Pancreas (tissue), 10 donors: Measurements from ENCODE around the gene BRAP. TPM values are rescaled to one million over a fixed set of nuclear protein-coding genes. Genes with fewer than 3 reads are reported as not detected.
A peak's percentile ranks its signal among the peaks of the same experiment; 100 is the strongest.

Source experiments
- ATAC-seq, 4 donors: fragments of 200-7000 bp; cut with Tn5 transposase; one replicate each; pipeline versions ENCODE4 v1.8.0 to v1.9.1; 2020; ENCODE audit warnings: mild to moderate bottlenecking in 4 of 4, moderate library complexity in 4 of 4
- DNase-seq, 6 donors: peaks; one replicate each; pipeline ENCODE4 v3.0.0-alpha.2; 2020
- FAIRE-seq: peaks from 2 replicates; lab custom pipeline; 2012; peaks lifted over from hg19 to GRCh38; lab: Jason Lieb, UNC
- H3K27ac ChIP-seq, 4 donors: fragments of 200-600 bp; sonication (generic); 1 replicate in 3 of 4; 2 replicates in 1 of 4; pipeline versions ENCODE4 v1.5.0 to v1.8.0; 2020
- H3K27me3 ChIP-seq, 4 donors: fragments of 200-600 bp; one replicate each; pipeline ENCODE4 v1.8.0; 2021
- H3K36me3 ChIP-seq, 3 donors: fragments of 200-600 bp; sonication (generic) in 1 of 3; one replicate each; pipeline versions ENCODE4 v1.5.0 to v1.8.0; 2020 to 2021
- H3K4me1 ChIP-seq, 3 donors: fragments of 200-600 bp; one replicate each; pipeline ENCODE4 v1.8.0; 2021
- H3K4me3 ChIP-seq, 4 donors: fragments of 200-600 bp; sonication (generic) in 2 of 4; one replicate each; pipeline versions ENCODE4 v1.5.0 to v1.8.0; 2020 to 2021
- H3K9me3 ChIP-seq, 4 donors: fragments of 200-600 bp; one replicate each; pipeline ENCODE4 v1.8.0; 2021
- CTCF ChIP-seq, 4 donors: fragments of 200-600 bp; sonication (generic) in 3 of 4; IDR thresholded peaks; one replicate each; pipeline versions ENCODE4 v1.5.0 to v1.8.0; 2021; ENCODE audit warnings: antibody characterized with exemption in 4 of 4
- WGBS, 2 donors: extraction: QIAGEN DNeasy Blood & Tissue Kit; methylation state at CpG; one replicate each; pipeline ENCODE4 v1.1.7; 2013; 5-methylcytosine and 5-hydroxymethylcytosine counted together
- intact Hi-C, 3 donors: fragments of 100-400 bp; cut with DNase I; formaldehyde crosslinking; loops; one replicate each; pipeline versions ENCODE4 v1.11.1 to v1.14.2; 2022
- polyA plus RNA-seq, 2 donors: library from polyadenylated mRNA; stranded (reverse); fragments of 200-250 nt; gene quantifications; one replicate each; pipeline ENCODE4 v1.2.3, GENCODE V29; 2013
- total RNA-seq, 6 donors: library from RNA; stranded (reverse); fragmentation: NEBNext Ultra II Directional in 4 of 6; extraction: Animal tissue kit (Norgen Biotek cat#: 25700) in 4 of 6; gene quantifications; one replicate each; pipeline versions ENCODE4 v1.2.1 to v1.2.4, GENCODE V29; 2021 to 2023
- donor health status: healthy with polysubstance abuse.
- donor health status: DM: no; HTN: no; CAD: no; lungs with moderate emphysema.
- donor health status: DM: no; HTN: no; CAD: no.
- donor health status: control.
- donor health status: control.
- donor health status: Bipolar disorder and iron deficiency.
- donor health status: DM: yes; HTN: yes; CAD: no.
- donor health status: DM: no; HTN: no; CAD: no.
- donor health status: DM: no; HTN: no; CAD: no.
- donor health status: DM: yes; HTN: yes; CAD: no.

Gene BRAP
- total RNA-seq: 1 to 10 TPM; 5.9 to 9.8 (median 7.7) TPM
- polyA plus RNA-seq: 1 to 10 TPM; 3.8 to 7.3 TPM

GRCh38 chr12:111685811-111686573 lies at the start of gene BRAP, which contains the start of gene ACAD10:
TSS of gene BRAP (minus strand) at chr12:111685956. CDS start at chr12:111685792, 164 bp downstream.
TSS of gene ACAD10 (plus strand) at chr12:111686053. CDS start at chr12:111692710, 6,657 bp downstream.
- intact Hi-C loops: no loop called here
- Histone ChIP-seq H3K4me1 (peaks cover 9 to 17% (median 11%) of the 10 kb centered on the region in 3 donors), H3K4me3 (peak within 1 kb of the TSS; percentile 89 to 98 (median 90)), H3K36me3 (peaks cover 0 to 13% (median 2%) of the 10 kb centered on the region in 3 donors), H3K9me3 (no peaks in the 10 kb centered on the region), H3K27me3 (no peaks in the 10 kb centered on the region), H3K27ac (peak within 1 kb of the TSS; percentile 47 to 79 (median 63))
- DNase-seq (peak; percentile 90 to 99 (median 94)), ATAC-seq (peak; percentile 96 to 99 (median 98)), FAIRE-seq (no peak)
- no peak for TF ChIP-seq CTCF (IDR thresholded peaks at IDR 0.05)
- 0% methylated on average over 63 of the region's 63 CpGs for WGBS, 2 donors

- no peak overlapping the region for H3K27ac ChIP-seq
- FAIRE-seq (no peak), ATAC-seq (no peak), DNase-seq (no peak)
- no peaks in the 10 kb centered on the region for H3K27me3 ChIP-seq
- no peak for TF ChIP-seq CTCF (IDR thresholded peaks at IDR 0.05)
- H3K4me3 ChIP-seq: no peak overlapping the region
- 83 to 92% methylated on average over 8 of the region's 8 CpGs for WGBS, 2 donors
- no peaks in the 10 kb centered on the region for H3K9me3 ChIP-seq
- peaks cover 0 to 28% (median 7%) of the 10 kb centered on the region in 3 donors for H3K36me3 ChIP-seq
- intact Hi-C loops: no loop called here
- no peaks in the 10 kb centered on the region for H3K4me1 ChIP-seq
These were observed 47.7 kb upstream of the BRAP start for GRCh38 chr12:111733340-111733915.

GRCh38 chr12:111732786-111733185 lies 47.0 kb upstream of the BRAP start:
- no peaks in the 10 kb centered on the region for H3K4me1 ChIP-seq
- DNase-seq (no peak), ATAC-seq (no peak), FAIRE-seq (no peak)
- H3K27ac ChIP-seq: no peak overlapping the region
- 88 to 91% methylated on average over 4 of the region's 4 CpGs for WGBS, 2 donors
- H3K36me3 ChIP-seq: peaks cover 0 to 28% (median 7%) of the 10 kb centered on the region in 3 donors
- H3K9me3 ChIP-seq: no peaks in the 10 kb centered on the region
- no peak overlapping the region for H3K4me3 ChIP-seq
- intact Hi-C loops: no loop called here
- H3K27me3 ChIP-seq: no peaks in the 10 kb centered on the region
- no peak for TF ChIP-seq CTCF (IDR thresholded peaks at IDR 0.05)

GRCh38 chr12:111730420-111730819 lies 44.7 kb upstream of the BRAP start:
- intact Hi-C loops: no loop called here
- Histone ChIP-seq H3K27me3 (no peaks in the 10 kb centered on the region), H3K27ac (no peak overlapping the region), H3K9me3 (no peaks in the 10 kb centered on the region), H3K4me3 (no peak overlapping the region), H3K36me3 (peaks cover 0 to 15% (median 7%) of the 10 kb centered on the region in 3 donors), H3K4me1 (no peaks in the 10 kb centered on the region)
- TF ChIP-seq CTCF (IDR thresholded peaks at IDR 0.05): no peak
- FAIRE-seq (no peak), ATAC-seq (no peak), DNase-seq (no peak)
- WGBS, 2 donors: 90 to 93% methylated on average over 9 of the region's 9 CpGs
